Large intestine (tissue), 12 donors: ENCODE data around the gene DNAJA3. TPM values are rescaled to one million over a fixed set of nuclear protein-coding genes. Genes with fewer than 3 reads are reported as not detected.

Source experiments
- DNase-seq, 2 donors: peaks; one replicate each; pipeline versions ENCODE4 v3.0.0 to v3.0.0-alpha.2; 2013
- H3K27ac ChIP-seq: one replicate; pipeline ENCODE4 v1.5.1; 2013; ENCODE audit warnings: low read length
- H3K27me3 ChIP-seq: 2 replicates; pipeline ENCODE4 v1.6.1; 2013; ENCODE audit warnings: low read length; ENCODE audit not compliant: control insufficient read depth, insufficient read depth
- H3K36me3 ChIP-seq: 2 replicates; pipeline ENCODE4 v1.6.1; 2013; ENCODE audit warnings: low read length; ENCODE audit not compliant: control insufficient read depth, insufficient read depth
- H3K4me1 ChIP-seq: one replicate; pipeline ENCODE4 v1.6.1; 2013; ENCODE audit warnings: low read length; ENCODE audit not compliant: control insufficient read depth, insufficient read depth
- H3K4me3 ChIP-seq: one replicate; pipeline ENCODE4 v1.5.1; 2013; ENCODE audit warnings: low read length
- H3K9me3 ChIP-seq: one replicate; pipeline ENCODE4 v1.6.1; 2013; ENCODE audit warnings: mild to moderate bottlenecking, low read depth, low read length, moderate library complexity; ENCODE audit not compliant: control insufficient read depth
- WGBS: methylation state at CpG from one replicate; pipeline ENCODE4 v1.1.5; 2013; ENCODE audit warnings: low lambda C conversion rate; ENCODE audit not compliant: insufficient coverage; 5-methylcytosine and 5-hydroxymethylcytosine counted together
- long read RNA-seq, 11 donors: transcript quantifications; one replicate each; lab custom pipeline, GENCODE V29; 2026
- polyA plus RNA-seq: library from polyadenylated mRNA; unstranded; fragments of 120-200 nt; gene quantifications from one replicate; pipeline ENCODE4 v1.2.1, GENCODE V29; 2013

The DNAJA3 gene
- polyA plus RNA-seq: 46.0 TPM
- long read RNA-seq, donor 1, partial matches to known transcripts: 0 of 6 reads
- long read RNA-seq, donor 1, other reads (novel, unspliced or antisense): 0 of 6 reads
- long read RNA-seq, donor 2, transcript DNAJA3-202 (11 exons, 2,591 nt): major isoform, 15 of 24 reads
- long read RNA-seq, donor 2, transcript DNAJA3-201 (12 exons, 2,763 nt): minor isoform, 5 of 24 reads
- long read RNA-seq, donor 2, partial matches to known transcripts: 0 of 24 reads
- long read RNA-seq, donor 2, other reads (novel, unspliced or antisense): 0 of 24 reads
- long read RNA-seq, donor 3: 0 reads
- long read RNA-seq, donor 4, partial matches to known transcripts: 0 of 2 reads
- long read RNA-seq, donor 4, other reads (novel, unspliced or antisense): 0 of 2 reads
- long read RNA-seq, donor 5, transcript DNAJA3-202 (11 exons, 2,591 nt): major isoform, 6 of 12 reads
- long read RNA-seq, donor 5, partial matches to known transcripts: 0 of 12 reads
- long read RNA-seq, donor 5, other reads (novel, unspliced or antisense): 0 of 12 reads
- long read RNA-seq, donor 6, transcript DNAJA3-202 (11 exons, 2,591 nt): major isoform, 5 of 22 reads
- long read RNA-seq, donor 6, partial matches to known transcripts: 13 of 22 reads
- long read RNA-seq, donor 6, other reads (novel, unspliced or antisense): 0 of 22 reads
- long read RNA-seq, donor 7, partial matches to known transcripts: 0 of 5 reads
- long read RNA-seq, donor 7, other reads (novel, unspliced or antisense): 0 of 5 reads
- long read RNA-seq, donor 8, transcript DNAJA3-202 (11 exons, 2,591 nt): major isoform, 14 of 31 reads
- long read RNA-seq, donor 8, transcript DNAJA3-208 (3 exons, 403 nt): minor isoform, 7 of 31 reads
- long read RNA-seq, donor 8, partial matches to known transcripts: 8 of 31 reads
- long read RNA-seq, donor 8, other reads (novel, unspliced or antisense): 0 of 31 reads
- long read RNA-seq, donor 9, transcript DNAJA3-201 (12 exons, 2,763 nt): major isoform, 6 of 50 reads
- long read RNA-seq, donor 9, transcript DNAJA3-202 (11 exons, 2,591 nt): minor isoform, 5 of 50 reads
- long read RNA-seq, donor 9, partial matches to known transcripts: 20 of 50 reads
- long read RNA-seq, donor 9, other reads (novel, unspliced or antisense): 14 of 50 reads
- long read RNA-seq, donor 10, transcript DNAJA3-201 (12 exons, 2,763 nt): minor isoform, 5 of 30 reads
- long read RNA-seq, donor 10, transcript DNAJA3-202 (11 exons, 2,591 nt): major isoform, 10 of 30 reads
- long read RNA-seq, donor 10, partial matches to known transcripts: 13 of 30 reads
- long read RNA-seq, donor 10, other reads (novel, unspliced or antisense): 0 of 30 reads
- long read RNA-seq, donor 11, partial matches to known transcripts: 0 of 7 reads
- long read RNA-seq, donor 11, other reads (novel, unspliced or antisense): 0 of 7 reads

- H3K4me3 ChIP-seq: peak within 1 kb of the TSS; percentile 85
- peak; percentile 95 to 97 for DNase-seq
- peak within 1 kb of the TSS; percentile 95 for H3K27ac ChIP-seq
- peaks cover 7% of the 10 kb centered on the region for H3K36me3 ChIP-seq
- no CpG with 5 or more reads among the region's 68 CpGs for WGBS
- no peaks in the 10 kb centered on the region for H3K9me3 ChIP-seq
- H3K27me3 ChIP-seq: no peaks in the 10 kb centered on the region
- H3K4me1 ChIP-seq: peaks cover 18% of the 10 kb centered on the region
Observed at GRCh38 chr16:4425378-4426020, at the start of gene DNAJA3. Gene DNAJA3 (plus strand): TSS chr16:4425868. CDS start chr16:4425882, 14 bp downstream.

DNA sequence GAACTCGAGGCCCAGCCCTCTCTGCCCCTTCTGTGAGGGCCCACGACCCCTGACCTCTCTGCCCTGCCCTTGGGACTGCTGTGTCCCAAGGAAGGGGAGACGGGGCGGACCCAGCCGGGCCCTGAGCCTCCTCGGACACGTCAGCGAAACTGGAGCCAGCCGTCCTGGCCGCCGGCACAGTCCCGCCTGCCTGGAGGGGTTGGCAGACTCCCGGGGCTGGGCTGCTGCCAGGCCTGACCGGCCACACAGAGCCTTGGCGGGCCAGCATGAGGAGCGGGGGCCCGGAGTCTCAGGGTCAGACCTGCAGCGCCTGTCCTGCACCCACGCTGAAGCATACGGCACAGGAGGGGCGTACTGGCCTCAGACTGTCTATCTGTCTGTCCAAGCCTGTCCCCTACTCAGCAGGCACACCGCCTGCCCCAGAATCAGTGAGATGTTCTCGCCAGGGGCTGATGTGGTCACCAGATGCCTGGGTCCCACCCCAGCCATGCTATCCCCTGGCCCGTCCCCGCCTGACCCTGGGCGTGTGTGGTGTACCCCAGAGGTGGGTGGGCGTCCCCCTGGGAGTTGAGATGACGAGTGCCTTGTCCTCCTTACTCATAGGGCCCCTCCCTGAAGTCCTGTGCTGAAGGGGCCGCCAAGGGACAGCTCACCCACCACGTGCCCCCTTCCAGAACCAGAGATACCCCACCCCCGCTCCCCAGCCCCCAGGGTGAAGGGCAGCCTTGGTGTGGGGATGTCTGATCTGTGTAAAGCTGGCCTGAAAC lies 49.4 kb upstream of the DNAJA3 start:
- Histone ChIP-seq H3K36me3 (peaks cover 13% of the 10 kb centered on the region), H3K4me3 (no peak overlapping the region), H3K27me3 (no peaks in the 10 kb centered on the region), H3K4me1 (peaks cover 30% of the 10 kb centered on the region), H3K27ac (no peak overlapping the region), H3K9me3 (peaks cover 5% of the 10 kb centered on the region)
- no CpG with 5 or more reads among the region's 31 CpGs for WGBS
- no peak for DNase-seq

- Histone ChIP-seq H3K27me3 (no peaks in the 10 kb centered on the region), H3K36me3 (peaks cover 15% of the 10 kb centered on the region), H3K4me3 (no peak overlapping the region), H3K27ac (no peak overlapping the region), H3K9me3 (peaks cover 6% of the 10 kb centered on the region), H3K4me1 (peaks cover 28% of the 10 kb centered on the region)
- no peak for DNase-seq
- WGBS: no CpG with 5 or more reads among the region's 27 CpGs
Observed at GRCh38 chr16:4376893-4377572, 48.6 kb upstream of the DNAJA3 start.

DNA sequence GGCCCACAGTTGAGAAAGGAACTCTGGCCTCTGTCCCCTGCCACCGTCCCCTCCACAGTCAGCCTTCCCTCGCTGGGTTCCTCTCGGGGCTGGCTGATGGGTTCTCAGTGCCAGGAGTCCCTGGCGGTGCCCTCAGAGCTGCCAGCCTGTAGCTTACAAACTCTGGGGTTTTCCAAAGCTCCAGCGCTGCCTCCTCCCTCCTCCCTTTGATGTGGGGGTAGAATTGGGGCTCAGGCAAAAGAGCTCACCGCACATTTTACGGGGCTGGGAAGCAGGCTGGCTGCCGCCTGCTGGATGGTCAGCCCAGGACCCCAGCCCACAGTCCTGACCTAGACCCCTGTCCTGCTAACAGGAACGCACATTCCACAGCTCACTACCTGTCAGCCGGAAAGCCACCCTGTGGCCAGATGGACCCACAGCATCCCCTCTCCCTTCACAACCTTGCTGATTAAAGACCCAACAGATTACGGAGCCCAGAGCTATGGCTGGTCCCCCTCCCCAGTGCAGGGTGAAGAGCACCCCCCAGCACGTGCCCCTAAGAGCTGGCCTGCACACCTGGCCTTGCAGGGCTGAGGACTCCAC lies 48.0 kb upstream of the DNAJA3 start:
- H3K4me3 ChIP-seq: no peak overlapping the region
- WGBS: no CpG with 5 or more reads among the region's 12 CpGs
- DNase-seq: no peak
- H3K27ac ChIP-seq: no peak overlapping the region
- peaks cover 19% of the 10 kb centered on the region for H3K36me3 ChIP-seq
- peaks cover 6% of the 10 kb centered on the region for H3K9me3 ChIP-seq
- H3K27me3 ChIP-seq: no peaks in the 10 kb centered on the region
- peaks cover 22% of the 10 kb centered on the region for H3K4me1 ChIP-seq

- Histone ChIP-seq H3K27ac (no peak overlapping the region), H3K27me3 (no peaks in the 10 kb centered on the region), H3K4me3 (no peak overlapping the region), H3K36me3 (peaks cover 25% of the 10 kb centered on the region), H3K4me1 (peaks cover 17% of the 10 kb centered on the region), H3K9me3 (peaks cover 6% of the 10 kb centered on the region)
- no CpG with 5 or more reads among the region's 15 CpGs for WGBS
- no peak for DNase-seq
Observed at GRCh38 chr16:4378161-4378666, 47.5 kb upstream of the DNAJA3 start.

DNA sequence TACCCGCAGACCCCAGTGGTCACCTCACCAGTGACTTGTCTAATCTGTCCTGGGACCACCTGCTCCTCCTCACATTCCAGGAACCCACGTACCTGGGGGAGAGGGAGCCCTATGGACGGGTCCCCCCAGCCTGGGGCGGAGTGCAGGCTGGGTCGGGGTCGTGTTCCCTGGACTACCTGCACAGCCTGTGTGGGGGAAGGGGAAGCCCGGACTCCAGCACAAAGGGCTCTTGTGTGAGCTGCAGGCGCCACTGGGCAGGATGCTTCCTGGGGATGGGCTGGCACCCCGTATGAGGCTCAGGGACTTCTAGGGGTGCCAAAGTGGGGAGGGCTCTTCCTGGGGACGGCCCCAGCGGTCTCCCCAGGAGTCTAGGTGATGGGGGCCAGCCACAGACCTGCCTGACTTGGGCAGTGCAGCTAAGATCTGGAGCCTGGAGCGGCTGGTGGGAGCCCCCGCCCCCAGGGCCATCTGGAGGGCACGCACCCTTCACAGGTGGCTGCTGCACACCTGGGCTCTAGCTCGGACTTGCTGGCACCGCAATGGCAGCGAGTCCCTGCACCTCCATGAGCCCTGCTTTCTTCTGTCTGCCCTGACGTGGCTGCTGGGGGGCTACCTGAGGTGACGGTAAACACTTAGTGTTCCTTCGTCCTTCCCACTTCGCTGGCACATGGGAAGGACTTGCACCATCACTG lies 46.5 kb upstream of the DNAJA3 start:
- no CpG with 5 or more reads among the region's 21 CpGs for WGBS
- H3K27me3 ChIP-seq: no peaks in the 10 kb centered on the region
- peaks cover 33% of the 10 kb centered on the region for H3K36me3 ChIP-seq
- no peak overlapping the region for H3K4me3 ChIP-seq
- no peak overlapping the region for H3K27ac ChIP-seq
- peaks cover 10% of the 10 kb centered on the region for H3K4me1 ChIP-seq
- peaks cover 6% of the 10 kb centered on the region for H3K9me3 ChIP-seq
- no peak for DNase-seq

- no CpG with 5 or more reads among the region's 26 CpGs for WGBS
- no peak for DNase-seq
- Histone ChIP-seq H3K9me3 (peaks cover 6% of the 10 kb centered on the region), H3K27ac (no peak overlapping the region), H3K4me1 (peaks cover 3% of the 10 kb centered on the region), H3K36me3 (peaks cover 43% of the 10 kb centered on the region), H3K27me3 (no peaks in the 10 kb centered on the region), H3K4me3 (no peak overlapping the region)
Observed at GRCh38 chr16:4380119-4381063, 45.3 kb upstream of the DNAJA3 start.
